Superior temporal gyrus (tissue), 1 donor: ENCODE measurements around the gene SEPHS1.
"Not testable (repeated sequence)": the region's sequence is repeated elsewhere in the genome, so short reads cannot be mapped to it uniquely, and the experiment has no call there.

Source experiments
- DNase-seq: peaks from one replicate; pipeline ENCODE4 v3.0.0-alpha.2; 2016; ENCODE audit errors: extremely low spot score

SEPHS1 gene, protein sequence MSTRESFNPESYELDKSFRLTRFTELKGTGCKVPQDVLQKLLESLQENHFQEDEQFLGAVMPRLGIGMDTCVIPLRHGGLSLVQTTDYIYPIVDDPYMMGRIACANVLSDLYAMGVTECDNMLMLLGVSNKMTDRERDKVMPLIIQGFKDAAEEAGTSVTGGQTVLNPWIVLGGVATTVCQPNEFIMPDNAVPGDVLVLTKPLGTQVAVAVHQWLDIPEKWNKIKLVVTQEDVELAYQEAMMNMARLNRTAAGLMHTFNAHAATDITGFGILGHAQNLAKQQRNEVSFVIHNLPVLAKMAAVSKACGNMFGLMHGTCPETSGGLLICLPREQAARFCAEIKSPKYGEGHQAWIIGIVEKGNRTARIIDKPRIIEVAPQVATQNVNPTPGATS

DNA sequence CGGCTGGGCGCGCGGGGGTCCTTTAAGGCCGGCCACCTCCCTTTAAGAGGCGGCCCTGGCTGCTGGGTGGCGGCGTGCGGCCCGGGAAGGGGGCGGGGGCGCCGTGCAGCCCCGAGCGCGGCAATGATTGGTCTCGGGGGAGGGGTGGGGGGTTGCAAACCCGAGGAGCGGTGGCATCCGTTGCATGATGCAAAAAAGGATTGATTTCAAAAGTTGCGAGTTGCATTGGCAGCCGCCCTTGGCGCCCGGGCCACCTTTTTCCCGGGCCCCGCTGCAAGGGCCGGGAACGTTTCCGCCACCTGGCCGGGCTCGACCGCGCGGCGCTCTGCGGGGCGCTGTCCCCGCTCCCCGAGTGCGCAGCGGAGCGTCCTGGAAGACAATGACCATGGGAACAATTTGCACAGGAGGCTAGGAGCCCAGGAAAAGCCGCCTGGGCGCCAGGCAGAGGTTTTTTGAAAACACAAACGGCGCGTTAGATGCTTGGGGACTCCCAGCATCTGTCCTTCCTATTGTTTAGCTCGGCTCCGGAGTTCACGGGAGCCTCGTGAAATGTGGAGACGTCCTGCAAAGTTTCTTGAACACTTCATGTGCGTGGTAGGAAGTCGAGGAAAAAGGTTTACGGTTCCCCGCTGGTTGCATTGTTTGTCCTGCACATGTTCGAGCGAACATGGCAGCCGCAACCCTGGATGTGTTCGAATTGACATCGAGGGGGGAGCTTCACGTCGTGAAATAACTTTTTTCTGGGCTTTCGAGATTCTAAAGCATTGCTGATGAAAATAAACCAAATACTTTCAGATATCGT, at the start of gene SEPHS1:
Gene SEPHS1, minus strand, starts transcription at position 78 of the 802 bp plus-strand sequence. CDS start 3,343 bp downstream, outside the sequence.
- DNase-seq: peak; percentile 64

DNA sequence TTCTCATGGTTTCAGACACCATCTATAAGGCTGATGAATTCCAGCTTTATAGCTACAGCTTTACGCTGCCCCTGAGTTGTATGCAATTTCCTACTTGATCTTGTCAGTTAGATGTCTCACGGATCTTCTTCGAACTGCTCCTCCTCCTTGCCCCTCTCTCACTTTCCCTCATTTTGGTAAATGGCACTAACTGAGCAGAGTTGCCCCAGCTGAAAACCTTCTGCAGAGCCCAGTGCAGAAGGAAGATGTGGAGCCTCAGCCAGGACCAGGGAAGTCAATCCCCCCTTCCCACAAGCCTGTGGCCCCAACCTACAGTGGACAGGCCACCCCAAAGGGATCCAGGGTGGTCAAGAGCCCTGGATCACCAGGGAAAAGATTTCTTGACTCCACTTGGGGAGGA, 49.0 kb upstream of the SEPHS1 start:
- no peak for DNase-seq

DNA sequence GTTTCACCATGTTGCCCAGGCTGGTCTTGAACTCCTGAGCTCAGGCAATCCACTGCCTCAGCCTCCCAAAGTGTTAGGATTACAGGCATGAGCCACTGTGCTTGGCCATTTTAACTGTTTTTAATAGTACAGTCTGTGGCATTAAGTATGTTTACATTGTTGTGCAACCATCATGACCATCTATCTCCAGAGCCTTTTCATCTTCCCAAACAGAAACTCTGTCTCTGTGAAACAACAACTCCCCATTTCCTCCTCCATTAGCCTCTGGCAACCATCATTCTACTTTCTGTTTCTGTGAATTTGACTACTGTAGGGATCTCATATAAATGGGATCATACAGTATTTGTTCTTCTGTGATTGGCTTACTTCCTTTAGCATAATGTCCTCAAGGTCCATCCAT, 48.3 kb upstream of the SEPHS1 start:
- DNase-seq: no peak

DNA sequence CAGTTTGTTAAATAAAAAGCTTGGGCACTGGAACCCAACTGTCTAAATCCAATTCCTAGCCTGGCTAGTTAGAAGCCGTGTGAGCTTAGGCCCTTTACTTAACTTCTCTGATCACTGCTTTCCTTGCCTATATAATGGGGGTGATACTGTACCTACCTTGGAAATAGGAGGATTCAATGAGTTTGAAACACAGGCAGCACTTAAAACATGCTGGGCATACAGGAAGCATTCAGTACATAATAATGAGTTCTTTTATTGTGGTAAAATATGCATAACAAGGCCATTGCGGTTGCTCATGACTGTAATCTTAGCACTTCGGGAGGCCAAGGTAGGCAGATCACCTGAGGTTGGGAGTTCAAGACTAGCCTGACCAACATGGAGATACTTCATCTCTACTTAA, 47.4 kb upstream of the SEPHS1 start:
- no peak for DNase-seq

DNA sequence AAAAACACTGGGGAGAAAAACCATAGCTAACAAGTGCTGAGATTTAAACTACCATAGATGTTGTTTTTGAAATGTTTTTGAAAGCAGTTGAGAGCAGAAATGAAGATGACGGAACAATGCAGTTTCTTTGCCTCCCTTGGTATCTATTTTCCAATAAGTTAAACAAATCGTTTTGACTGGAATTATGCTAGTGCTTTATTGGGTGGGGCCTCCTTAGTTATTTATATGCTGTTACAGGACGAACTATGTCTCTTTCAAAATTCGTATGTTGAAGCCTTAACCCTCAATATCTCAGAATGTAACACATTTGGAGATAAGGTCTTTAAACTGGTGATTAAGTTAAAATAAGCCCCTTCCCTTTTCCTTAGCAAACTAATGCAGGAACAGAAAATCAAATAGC, 45.5 kb upstream of the SEPHS1 start:
- no peak for DNase-seq

DNA sequence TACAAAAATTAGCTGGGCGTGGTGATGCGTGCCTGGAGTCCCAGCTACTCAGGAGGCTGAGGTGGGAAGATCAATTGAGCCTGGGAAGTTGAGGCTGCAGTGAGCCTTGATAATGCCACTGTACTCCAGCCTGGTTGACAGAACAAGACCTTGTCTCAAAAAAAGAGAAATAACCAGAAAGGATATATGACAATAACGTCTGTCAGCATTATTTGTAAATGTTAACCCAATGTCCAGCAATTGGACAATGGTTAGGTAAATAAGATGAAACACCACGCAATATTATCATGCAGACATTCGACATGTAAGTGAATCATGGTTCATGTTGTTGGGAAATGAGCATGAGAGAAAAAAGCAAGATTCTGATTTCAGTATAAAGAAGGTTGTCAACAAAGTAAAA, 44.6 kb upstream of the SEPHS1 start:
- no peak for DNase-seq

DNA sequence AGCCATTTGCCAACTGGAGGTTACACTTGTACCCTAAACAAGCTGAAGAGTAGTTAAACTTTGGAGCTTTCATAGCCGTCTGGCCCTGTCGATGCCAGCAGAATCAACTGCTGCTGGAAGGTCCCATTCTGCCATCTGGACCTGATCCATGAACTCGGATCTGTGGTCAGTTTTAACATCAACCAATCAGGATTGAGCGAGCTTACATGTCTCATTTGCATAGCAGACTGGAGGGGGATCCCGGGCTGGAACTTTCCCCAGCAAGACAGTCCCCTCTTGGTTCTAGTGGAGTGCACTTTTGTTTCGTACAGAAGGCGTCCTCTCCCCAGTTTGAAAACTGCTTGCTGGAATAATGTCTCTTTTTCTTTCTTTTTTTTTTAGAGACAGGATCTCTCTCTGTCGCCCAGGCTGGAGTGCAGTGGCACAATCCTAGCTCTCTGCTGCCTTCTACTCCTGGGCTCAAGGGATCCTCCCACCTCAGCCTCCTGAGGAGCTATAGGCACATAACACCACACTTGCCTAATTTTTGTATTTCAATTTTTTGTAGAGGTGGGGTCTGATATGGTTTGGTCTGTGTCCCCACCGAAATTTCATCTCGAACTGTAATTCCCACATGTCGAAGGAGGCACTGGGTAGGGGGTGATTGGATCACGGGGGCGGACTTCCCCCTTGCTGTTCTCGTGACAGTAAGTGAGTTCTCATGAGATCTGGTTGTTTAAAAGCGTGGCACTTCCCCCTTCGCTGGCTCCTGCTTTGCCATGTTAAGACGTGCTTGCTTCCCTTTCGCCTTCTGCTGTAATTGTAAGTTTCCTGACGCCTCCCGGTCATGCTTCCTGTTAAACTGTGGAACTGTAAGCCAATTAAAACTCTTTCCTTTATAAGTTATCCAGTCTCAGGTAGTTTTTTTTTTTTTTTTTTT, 42.8 kb upstream of the SEPHS1 start:
- DNase-seq: no peak

DNA sequence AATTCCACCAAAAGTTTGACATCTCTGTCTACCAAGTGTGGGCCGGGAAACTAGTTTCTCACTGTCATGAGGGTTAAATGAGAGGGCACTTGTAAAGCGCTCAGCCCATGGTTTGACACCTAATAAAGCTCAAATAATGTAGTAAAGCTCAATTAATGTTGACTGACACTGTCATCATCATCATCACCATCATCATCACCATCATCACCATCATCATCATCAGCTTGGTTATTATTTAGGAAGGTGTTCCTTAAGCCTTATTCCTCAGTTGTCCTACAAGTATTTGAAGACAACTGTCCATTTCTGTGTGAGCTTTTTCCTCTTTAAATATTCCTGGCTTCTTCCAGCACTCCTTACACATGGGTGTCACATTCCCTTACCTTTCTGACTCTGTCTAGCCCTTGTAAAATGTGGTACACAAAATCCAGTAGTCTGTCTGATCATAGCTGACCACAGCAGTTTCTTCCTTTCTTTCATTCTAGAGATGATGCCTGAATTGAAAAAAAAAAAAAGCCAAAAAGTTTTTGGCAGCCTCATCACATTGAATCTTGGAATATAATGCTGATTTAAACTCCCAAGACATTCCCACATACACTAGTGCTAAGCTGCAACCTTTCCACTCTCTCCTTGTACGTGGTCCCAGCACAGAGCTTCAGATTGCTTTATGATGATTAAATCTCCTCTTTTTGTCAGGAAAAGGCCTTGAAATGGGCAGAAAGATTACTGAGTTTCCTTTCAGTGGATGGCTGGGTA, 40.6 kb upstream of the SEPHS1 start:
- DNase-seq: no peak

DNA sequence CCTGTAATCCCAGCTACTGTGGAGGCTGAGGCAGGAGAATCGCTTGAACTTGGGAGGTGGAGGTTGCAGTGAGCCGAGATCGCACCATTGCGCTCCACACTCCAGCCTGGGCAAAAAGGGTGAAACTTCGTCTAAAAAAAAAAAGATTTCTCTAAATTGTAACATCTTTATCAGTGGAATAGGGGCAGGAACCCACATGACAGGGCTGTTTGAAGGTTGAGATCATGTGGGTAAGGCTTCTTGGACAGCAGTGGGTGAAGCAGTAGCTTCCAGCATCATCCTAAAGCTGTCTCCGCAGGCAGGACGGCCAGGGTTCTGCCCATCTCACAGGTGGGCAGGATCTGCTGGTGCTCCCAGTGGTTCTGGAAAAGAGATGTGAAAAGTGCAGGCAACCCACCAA, 37.9 kb upstream of the SEPHS1 start:
- DNase-seq: no peak

DNA sequence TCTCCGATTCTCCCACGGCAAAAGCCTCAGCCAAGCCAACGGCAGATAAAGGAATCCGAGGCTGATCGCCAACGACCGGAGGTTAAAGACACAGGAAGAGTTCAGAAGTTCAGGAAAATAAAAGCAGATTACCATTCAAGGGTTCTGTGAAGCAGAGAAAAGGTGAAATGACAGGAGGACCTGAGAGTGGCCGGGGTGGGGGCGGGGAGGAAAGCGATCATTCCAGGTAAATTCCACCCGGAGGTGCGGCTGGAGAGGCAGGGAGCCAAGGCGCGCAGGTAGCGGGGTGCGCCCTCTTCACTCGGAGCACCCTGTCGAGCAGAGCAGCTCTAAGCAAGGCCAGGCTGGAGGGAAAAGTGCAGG, 35.3 kb upstream of the SEPHS1 start:
- no peak for DNase-seq

DNA sequence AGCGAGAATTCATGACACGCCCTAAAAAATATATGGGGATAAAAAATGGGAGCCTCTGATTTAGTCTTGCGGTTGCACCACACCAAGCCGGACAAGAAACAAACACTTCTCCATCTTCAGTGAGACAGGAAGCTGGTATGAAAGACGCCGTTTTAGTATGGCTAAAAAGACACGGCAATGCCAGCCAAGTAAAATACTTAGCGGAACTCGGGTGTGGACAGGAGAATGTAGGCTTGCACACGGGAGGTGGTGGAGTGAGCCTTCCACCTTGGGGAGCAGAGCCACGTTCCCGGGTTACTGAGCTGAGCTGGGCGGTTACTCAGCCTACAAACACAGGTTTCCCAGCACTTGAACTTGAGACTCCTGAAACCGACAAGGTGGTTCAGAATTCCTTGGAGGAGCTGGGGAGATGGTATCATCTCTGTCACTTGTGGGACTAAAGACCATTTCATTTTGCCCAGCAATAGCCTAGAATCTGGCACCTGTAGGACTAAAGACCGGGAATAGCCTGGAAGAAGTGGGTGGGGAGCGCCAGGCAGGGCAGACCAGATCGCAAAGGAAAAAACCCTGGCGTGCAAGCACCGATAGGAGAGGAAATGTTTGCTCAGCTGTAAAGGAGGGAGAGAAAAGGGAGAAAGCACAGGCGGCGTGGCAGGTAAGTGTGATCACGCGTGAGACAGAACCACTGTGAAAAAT, 34.8 kb upstream of the SEPHS1 start:
- DNase-seq: no peak

DNA sequence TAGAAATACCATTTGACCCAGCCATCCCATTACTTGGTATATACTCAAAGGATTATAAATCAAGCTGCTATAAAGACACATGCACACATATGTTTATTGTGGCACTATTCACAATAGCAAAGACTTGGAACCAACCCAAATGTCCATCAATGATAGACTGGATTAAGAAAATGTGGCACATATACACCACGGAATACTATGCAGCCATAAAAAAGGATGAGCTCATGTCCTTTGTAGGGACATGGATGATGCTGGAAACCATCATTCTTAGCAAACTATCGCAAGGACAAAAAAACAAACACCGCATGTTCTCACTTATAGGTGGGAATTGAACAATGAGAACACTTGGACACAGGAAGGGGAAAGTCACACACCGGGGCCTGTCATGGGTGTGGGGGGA, 31.0 kb upstream of the SEPHS1 start:
- not testable (repeated sequence) for DNase-seq

DNA sequence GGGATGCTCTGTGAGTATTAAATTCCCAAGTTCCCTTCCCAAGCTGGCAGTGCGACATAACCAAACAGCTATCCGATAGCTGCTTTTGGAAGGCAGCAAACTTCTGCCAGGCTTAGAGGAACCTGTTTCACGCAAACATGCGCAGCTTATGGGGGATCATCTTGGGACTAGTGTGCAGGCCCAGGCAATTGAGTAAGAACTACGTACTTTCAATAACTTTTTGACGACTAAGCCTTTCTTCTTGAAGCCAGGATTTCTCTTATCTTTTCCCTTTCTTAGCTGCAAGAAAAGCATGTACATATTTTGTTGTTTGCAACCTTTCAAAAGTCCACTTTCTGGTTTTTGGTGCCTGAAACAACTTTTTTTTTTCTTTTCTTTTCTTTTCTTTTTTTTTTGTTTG, 28.7 kb upstream of the SEPHS1 start:
- no peak for DNase-seq

DNA sequence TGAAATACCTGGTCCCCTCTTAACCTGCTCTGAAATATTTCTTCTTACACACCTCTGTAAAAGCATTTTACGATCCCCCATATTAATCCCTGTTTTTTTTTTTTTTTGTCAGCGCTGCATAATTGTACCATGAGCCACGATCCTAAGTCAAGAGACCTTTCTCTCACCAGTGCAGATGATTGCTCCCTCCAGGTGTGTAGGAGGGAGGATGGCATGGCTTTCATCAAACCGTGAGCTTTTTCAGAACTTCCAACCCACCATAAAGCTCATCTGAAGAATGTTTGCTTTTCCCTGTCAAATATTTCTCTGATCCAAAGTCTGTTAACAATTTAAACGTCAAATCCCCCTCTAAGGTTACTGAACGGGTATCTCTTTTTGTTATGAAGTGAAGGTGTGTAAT, 28.2 kb upstream of the SEPHS1 start:
- no peak for DNase-seq

DNA sequence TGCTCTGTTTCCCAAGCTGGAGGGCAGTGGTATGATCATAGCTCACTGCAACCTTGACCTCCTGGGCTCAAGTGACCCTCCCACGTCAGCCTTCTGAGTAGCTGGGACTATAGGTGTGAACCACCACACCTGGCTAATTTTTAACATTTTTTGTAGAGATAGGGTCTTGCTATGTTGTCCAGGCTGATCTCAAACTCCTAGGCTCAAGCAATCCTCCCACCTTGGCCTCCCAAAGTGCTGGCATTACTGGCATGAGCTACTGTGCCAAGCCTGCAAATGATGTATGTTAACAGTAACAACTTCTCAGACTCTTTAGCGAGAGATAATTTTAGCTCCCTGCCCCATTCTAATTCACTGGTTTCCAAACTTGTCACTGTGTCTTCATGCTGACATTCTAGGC, 27.7 kb upstream of the SEPHS1 start:
- no peak for DNase-seq

DNA sequence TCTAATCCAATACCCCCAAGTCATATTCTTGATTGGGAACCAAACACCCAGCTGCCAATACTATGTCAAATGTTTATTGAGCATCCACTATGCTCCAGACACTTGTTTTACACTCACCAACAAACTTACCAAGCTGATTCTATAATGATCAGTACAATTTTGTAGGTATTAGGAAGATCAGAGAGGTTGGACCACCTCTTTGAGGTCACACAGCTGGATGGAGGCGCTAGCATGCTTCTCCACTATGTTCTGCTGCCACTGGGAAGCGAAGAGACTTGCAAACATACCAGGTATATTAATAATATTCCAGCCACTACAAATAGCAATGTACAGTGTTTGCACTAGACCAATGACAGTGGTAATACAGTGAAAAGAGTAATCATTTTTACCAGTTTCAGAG, 25.6 kb upstream of the SEPHS1 start:
- no peak for DNase-seq

DNA sequence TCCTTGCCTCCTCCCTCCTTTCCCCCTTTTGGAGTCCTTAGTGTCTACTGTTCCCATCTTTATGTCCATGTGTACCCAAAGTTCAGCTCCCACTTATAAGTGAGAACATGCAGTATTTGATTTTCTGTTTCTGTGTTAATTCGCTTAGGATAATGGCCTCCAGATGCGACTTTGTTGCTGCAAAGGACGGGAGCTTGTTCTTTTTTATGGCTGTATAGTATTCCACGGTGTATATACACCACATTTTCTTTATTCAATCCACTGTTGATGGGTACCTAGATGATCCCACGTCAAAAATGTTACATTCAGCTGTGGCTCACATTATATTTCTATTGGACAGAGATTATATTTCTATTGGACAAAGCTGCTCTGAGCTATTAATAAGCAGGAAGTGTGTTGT, 24.4 kb upstream of the SEPHS1 start:
- no peak for DNase-seq

DNA sequence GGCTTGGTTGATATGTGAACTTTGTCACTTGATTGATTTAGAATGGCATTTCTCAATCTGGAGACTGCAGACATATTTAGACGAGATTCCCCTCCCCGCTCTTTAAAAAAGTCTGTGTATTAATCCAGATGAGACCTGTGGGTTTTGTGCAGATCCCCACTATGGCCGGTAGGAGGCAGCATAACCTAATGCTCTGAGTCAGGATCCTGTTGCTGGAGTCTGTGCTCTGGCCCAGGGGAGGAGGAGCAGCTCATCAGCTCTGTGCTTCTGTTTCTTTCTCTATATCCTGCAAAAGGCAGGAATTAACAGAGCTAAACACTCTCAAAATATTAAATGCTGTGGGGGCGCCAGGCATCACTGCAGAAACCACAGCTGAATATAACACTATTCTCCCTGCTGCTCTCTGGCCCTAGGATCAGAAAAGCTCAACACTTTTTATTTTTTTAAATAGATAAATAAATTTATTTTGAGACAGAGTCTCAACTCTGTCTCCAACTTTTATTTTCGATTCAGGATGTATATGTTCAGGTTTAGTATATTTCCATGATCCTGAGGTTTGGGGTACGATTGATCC, 23.9 kb upstream of the SEPHS1 start:
- DNase-seq: peak; percentile 90

DNA sequence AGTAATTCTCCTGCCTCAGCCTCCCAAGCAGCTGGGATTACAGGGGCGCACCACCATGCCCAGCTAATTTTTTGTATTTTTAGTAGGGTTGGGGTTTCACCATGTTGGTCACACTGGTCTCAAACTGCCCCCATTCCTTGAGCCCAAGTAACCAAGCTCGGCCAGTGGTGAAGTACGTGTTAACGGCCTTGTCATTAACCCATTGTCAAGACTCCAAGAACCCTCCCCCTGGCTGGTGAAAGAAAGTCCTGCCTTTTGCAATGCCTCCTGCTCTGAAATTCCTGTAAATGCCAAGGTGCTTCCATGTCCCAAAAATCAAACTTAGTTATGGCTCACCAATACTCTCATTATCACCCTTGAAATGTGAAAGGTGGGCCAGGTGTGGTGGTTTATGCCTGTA, 18.8 kb upstream of the SEPHS1 start:
- no peak for DNase-seq

DNA sequence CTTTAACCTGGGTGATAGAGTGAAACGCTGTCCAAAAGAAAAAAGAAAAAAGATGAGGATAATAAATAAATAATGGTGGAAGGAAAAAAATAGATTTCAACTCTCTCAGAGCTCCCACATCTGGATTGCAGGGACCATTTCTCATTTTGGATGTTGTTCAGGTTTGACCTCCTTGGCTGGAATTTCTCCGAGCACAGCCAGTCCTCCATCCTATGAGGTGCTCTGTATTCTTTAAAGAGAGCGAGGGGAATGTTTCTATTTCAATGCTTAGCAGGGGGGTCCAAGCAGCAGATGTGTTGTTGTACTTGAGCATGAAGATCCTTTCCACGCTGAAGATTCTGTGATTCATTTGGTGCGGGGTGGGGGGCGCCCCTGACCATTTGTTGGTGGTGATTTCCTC, 17.7 kb upstream of the SEPHS1 start:
- no peak for DNase-seq

DNA sequence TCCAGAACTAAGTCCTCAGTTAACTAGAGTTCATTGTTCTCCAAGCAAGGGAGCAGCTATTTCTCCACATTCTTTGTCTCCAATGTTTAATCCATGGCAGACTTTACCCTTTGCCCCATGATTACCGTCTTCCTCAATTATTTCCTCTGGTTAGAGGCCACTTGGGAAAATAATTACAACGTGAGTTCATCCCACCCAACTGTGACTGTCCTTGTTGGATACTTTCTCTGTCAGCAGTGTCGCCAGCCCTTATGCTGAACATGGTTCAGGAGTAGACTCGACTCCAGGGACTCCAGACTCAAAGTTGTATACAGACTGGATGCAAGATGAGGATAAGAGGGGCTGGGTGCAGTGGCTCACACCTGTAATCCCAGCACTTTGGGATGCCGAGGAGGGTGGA, 17.1 kb upstream of the SEPHS1 start:
- DNase-seq: no peak
